Measurements from ENCODE around the gene ULBP3. TPM values are rescaled to one million over a fixed set of nuclear protein-coding genes. Genes with fewer than 3 reads are reported as not detected.

The ULBP3 gene
- total RNA-seq, result under 1 TPM; 0.47 to 0.77 TPM

- peak within 1 kb of the TSS; percentile 72 for H3K4me3 Mint-ChIP-seq
- no peaks in the 10 kb centered on the region for H3K36me3 Mint-ChIP-seq (ENCODE audit: low read depth)
- peaks cover 11% of the 10 kb centered on the region for H3K4me1 Mint-ChIP-seq (ENCODE audit: low read depth)
- peaks cover 9% of the 10 kb centered on the region for H3K27me3 Mint-ChIP-seq
- DNase-seq (peak; percentile 81), ATAC-seq (peak; percentile 89)
- intact Hi-C loops (cut with micrococcal nuclease), result no loop called here
- ChIA-PET POLR2A (no interaction called here), CTCF (interaction anchor here (1.0 to 13.9 kb wide), 7 partner anchors 10 to 747 kb away, joined by 3 to 162 read pairs (median 4); no protein-coding TSS in a partner anchor)
- TF ChIP-seq CTCF (IDR thresholded peaks at IDR 0.05), result peak; percentile 49
- no peaks in the 10 kb centered on the region for H3K9me3 Mint-ChIP-seq
- H3K27ac Mint-ChIP-seq, result no peak within 1 kb of the TSS
Observed at GRCh38 chr6:150068720-150069648, at the start of gene ULBP3. Gene ULBP3, minus strand, starts transcription at chr6:150069121. Its CDS starts 55 bp downstream, at chr6:150069066.

- ChIA-PET CTCF (interaction anchor here (1.3 kb wide), 1 partner anchor 216 kb away, joined by 3 read pairs; no protein-coding TSS in a partner anchor), POLR2A (no interaction called here)
- no peak for ATAC-seq
- Mint-ChIP-seq H3K27ac (no peak overlapping the region), H3K27me3 (peaks cover 2% of the 10 kb centered on the region), H3K4me3 (no peak overlapping the region), H3K4me1 (ENCODE audit: low read depth) (peaks cover 6% of the 10 kb centered on the region), H3K9me3 (no peaks in the 10 kb centered on the region), H3K36me3 (ENCODE audit: low read depth) (no peaks in the 10 kb centered on the region)
- no peak for DNase-seq
- intact Hi-C loops (cut with micrococcal nuclease), result no loop called here
- no peak for TF ChIP-seq CTCF (IDR thresholded peaks at IDR 0.05)
Observed at GRCh38 chr6:150118627-150119026, 49.7 kb upstream of the ULBP3 start.

- TF ChIP-seq CTCF (IDR thresholded peaks at IDR 0.05), result no peak
- H3K27me3 Mint-ChIP-seq, result peaks cover 2% of the 10 kb centered on the region
- H3K9me3 Mint-ChIP-seq, result no peaks in the 10 kb centered on the region
- H3K36me3 Mint-ChIP-seq (ENCODE audit: low read depth), result no peaks in the 10 kb centered on the region
- ATAC-seq, result no peak
- H3K4me1 Mint-ChIP-seq (ENCODE audit: low read depth), result peaks cover 6% of the 10 kb centered on the region
- no peak for DNase-seq
- intact Hi-C loops (cut with micrococcal nuclease), result no loop called here
- ChIA-PET POLR2A (no interaction called here), CTCF (interaction anchor here (1.3 kb wide), 1 partner anchor 217 kb away, joined by 3 read pairs; no protein-coding TSS in a partner anchor)
- no peak overlapping the region for H3K4me3 Mint-ChIP-seq
- no peak overlapping the region for H3K27ac Mint-ChIP-seq
Observed at GRCh38 chr6:150118203-150118602, 49.3 kb upstream of the ULBP3 start.

GRCh38 chr6:150116200-150116800 is 47.4 kb upstream of the ULBP3 start:
- no peak overlapping the region for H3K27ac Mint-ChIP-seq
- TF ChIP-seq CTCF (IDR thresholded peaks at IDR 0.05), result no peak
- H3K9me3 Mint-ChIP-seq, result no peaks in the 10 kb centered on the region

GRCh38 chr6:150115769-150116168 is 46.8 kb upstream of the ULBP3 start:
- CTCF ChIA-PET, result no interaction called here
- no peaks in the 10 kb centered on the region for H3K36me3 Mint-ChIP-seq (ENCODE audit: low read depth)
- ATAC-seq (no peak), DNase-seq (no peak)
- no peak for TF ChIP-seq CTCF (IDR thresholded peaks at IDR 0.05)
- POLR2A ChIA-PET, result no interaction called here
- intact Hi-C loops (cut with micrococcal nuclease), result no loop called here
- H3K4me3 Mint-ChIP-seq, result no peak overlapping the region
- H3K4me1 Mint-ChIP-seq (ENCODE audit: low read depth), result peaks cover 6% of the 10 kb centered on the region
- H3K9me3 Mint-ChIP-seq, result no peaks in the 10 kb centered on the region
- no peak overlapping the region for H3K27ac Mint-ChIP-seq
- H3K27me3 Mint-ChIP-seq, result peaks cover 2% of the 10 kb centered on the region

More at GRCh38 chr6:150116200-150116800, 47.4 kb upstream of the ULBP3 start:
- intact Hi-C loops (cut with micrococcal nuclease), result no loop called here
- peaks cover 2% of the 10 kb centered on the region for H3K27me3 Mint-ChIP-seq
- ATAC-seq (no peak), DNase-seq (no peak)
- H3K4me1 Mint-ChIP-seq (ENCODE audit: low read depth), result peaks cover 6% of the 10 kb centered on the region
- H3K36me3 Mint-ChIP-seq (ENCODE audit: low read depth), result no peaks in the 10 kb centered on the region
- H3K4me3 Mint-ChIP-seq, result no peak overlapping the region
- ChIA-PET POLR2A (no interaction called here), CTCF (no interaction called here)
